K562 treated with DMSO at 1 percent for 24 hours (cell line): ENCODE data around the gene RPL4. TPM values are rescaled to one million over a fixed set of nuclear protein-coding genes. Genes with fewer than 3 reads are reported as not detected.

Experiments
- total RNA-seq: library from RNA; unstranded; fragments of 300-600 nt; gene quantifications from 2 replicates; pipeline ENCODE4 v1.2.3, GENCODE V29; 2022; ENCODE audit warnings: low read depth; ENCODE audit not compliant: insufficient read depth

Gene RPL4
- 4,195 and 4,305 TPM in 2 replicates for total RNA-seq

DNA sequence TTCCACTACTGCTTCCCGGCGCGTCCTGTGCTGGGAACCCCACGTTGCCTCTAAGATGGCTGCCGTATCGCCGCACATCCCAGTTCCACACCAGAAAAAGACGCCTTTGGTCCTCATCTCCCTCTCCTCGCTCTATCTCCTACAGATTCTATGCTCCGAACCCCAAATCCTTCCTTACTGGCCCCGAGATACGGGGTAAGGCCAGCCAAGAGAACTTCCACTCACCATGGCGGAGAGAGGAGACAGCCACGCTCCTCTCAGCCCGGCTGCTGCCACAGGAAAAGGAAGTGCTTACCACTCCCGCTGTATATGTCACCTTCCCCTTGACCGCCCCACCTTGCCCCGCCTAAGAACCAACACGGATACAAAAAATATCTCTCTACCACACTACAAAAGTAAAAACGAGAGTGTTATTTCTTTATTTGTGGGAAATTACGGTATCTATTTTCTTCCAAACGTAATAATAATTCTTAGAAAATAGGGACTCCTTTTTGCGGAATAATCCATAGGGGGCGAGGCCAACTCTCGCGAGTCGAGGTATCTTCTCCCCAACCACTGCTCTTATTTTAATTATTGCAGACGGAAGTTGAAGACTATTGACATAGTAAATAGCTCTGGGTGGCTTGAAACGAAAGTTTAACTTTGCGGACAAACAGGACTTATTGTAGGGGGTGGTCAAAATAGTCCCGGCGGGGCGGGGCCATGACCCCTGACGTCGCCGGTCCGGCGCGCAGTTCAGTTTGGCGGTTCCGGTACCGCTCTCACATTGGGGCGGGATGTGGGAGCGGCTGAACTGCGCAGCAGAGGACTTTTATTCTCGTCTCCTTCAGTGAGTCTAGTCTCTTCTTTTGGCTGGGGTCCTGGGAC, at the start of gene RPL4, which contains the start of gene ZWILCH:
RPL4 (minus strand) TSS at position 293 of the 867 bp plus-strand sequence; CDS start at position 228, 65 bp downstream.
ZWILCH (plus strand) TSS at position 764 of the 867 bp plus-strand sequence; CDS start at position 777, 13 bp downstream.

GRCh38 chr15:66497502-66498455, 6.9 kb downstream of the RPL4 start, which contains the start of gene SNAPC5:
SNAPC5 (minus strand) TSS chr15:66497762; CDS start chr15:66497731, 31 bp downstream.

Other genes starting within 250 kb of the RPL4 start
- 15.6 and 20.1 TPM in 2 replicates for gene DIS3L, start 211.3 kb downstream of the RPL4 start, total RNA-seq
- gene TIPIN, start 148.2 kb downstream of the RPL4 start, total RNA-seq = 8.7 and 10.3 TPM in 2 replicates
- gene MAP2K1, start 117.9 kb downstream of the RPL4 start, total RNA-seq = 49.6 and 53.6 TPM in 2 replicates
- 38.5 and 39.0 TPM in 2 replicates for gene SNAPC5, start 7.1 kb downstream of the RPL4 start, total RNA-seq
- 22.5 and 34.9 TPM in 2 replicates for gene ZWILCH, start 471 bp upstream of the RPL4 start, total RNA-seq
- gene LCTL, start 61.1 kb upstream of the RPL4 start, total RNA-seq = not detected in 2 replicates
- 16.7 and 17.9 TPM in 2 replicates for gene SMAD6, start 197.4 kb upstream of the RPL4 start, total RNA-seq